ENCODE measurements around the gene ZSCAN30.
"Not testable (repeated sequence)": the region's sequence is repeated elsewhere in the genome, so short reads cannot be mapped to it uniquely, and the experiment has no call there.

ZSCAN30 gene

DNA sequence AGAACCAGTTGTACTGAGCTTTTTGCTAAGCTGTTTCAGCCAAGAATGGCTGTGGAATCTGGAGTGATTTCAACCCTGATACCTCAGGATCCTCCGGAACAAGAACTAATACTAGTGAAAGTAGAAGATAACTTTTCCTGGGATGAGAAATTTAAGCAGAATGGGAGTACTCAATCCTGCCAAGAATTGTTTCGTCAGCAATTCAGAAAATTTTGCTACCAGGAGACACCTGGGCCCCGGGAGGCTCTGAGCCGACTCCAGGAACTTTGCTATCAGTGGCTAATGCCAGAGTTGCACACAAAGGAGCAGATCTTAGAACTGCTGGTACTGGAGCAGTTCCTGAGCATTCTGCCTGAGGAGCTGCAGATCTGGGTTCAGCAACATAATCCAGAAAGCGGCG, 47.6 kb downstream of the ZSCAN30 start:
- no peak overlapping the region for H3K4me3 ChIP-seq (ENCODE audit: low read length)
- no peak for DNase-seq (ENCODE audit: low read depth, low spot score)

DNA sequence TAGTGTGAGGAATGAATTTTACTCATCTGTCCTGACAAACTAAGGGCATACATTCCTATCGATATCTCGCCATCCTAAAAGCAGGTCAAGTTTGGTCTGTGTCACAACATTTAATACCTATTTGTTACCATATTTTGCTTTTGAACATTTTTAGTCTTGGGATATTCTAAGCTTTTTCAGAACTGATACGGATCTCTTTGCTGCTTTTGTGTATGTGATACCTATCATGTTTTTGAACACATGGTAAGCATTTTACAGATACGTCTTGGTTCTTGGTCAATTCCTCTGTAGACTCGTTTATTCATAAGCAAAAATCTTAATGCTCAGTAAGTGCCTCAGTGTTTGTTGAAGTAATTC, 48.6 kb downstream of the ZSCAN30 start:
- DNase-seq (ENCODE audit: low read depth, low spot score) = peak; percentile 7
- H3K4me3 ChIP-seq (ENCODE audit: low read length) = peak overlapping the region; percentile 83

DNA sequence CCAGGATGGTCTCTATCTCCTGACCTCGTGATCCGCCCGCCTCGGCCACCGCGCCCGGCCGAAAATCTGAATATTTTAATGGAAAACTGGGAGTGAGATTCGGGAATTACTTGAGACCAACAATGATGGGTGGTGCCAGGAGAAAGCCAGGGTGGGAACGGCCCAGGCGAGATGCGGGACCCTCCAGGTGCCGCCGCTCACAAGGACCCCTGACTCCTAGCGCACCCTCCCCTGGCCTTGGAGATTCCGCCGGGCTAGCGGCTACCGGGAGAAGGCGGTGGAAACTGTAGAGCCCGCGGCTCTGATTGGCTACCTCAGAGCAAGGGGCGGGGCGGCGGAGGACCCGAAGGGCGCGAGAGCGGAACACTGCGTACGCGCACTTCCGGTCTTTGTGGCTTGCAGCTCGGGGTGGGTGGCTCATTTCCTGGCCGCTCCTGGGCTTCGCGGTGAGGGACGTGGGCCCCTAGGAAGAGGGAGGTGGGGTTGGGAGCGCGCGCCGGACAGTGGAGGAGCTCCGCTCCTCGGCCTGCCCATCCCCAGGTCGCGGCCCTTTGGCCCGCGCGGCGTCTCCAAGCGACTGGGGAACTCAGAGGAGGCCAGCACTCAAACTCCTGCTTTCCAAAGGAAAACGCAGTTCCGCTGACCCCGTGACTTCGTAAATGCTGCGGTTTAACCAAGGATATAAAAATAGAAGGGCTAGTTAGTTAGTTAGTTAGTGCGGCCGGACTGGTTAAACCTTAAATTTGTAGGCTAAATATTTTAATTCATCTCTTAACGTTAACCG, 49.2 kb downstream of the ZSCAN30 start, which contains the start of gene ZNF397:
ZNF397 (plus strand) TSS at position 371 of the 784 bp plus-strand sequence. CDS start 1,437 bp downstream, outside the sequence.
- H3K4me3 ChIP-seq (ENCODE audit: low read length) = peak within 1 kb of the TSS; percentile 83
- DNase-seq (ENCODE audit: low read depth, low spot score) = peak; percentile 90

DNA sequence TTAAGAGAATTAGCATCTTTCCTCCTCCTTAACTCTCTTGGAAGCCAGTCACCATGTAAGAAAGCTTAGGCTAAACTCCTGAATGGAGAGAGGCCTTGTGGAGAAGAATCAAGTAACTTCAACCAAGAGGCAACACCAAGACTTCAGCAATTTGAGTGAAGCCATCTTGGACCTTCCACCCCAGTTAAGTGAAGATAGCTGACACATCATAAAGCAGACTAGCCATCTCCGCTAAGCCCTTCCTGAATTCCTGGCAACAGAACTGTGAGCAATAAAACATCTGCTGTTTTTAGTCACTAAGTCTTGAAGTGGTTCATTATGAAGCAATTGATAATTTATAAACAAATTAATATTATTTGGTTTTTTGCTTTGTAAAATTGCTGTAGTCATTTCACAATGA, 50.7 kb downstream of the ZSCAN30 start:
- DNase-seq (ENCODE audit: low read depth, low spot score) = no peak
- H3K4me3 ChIP-seq (ENCODE audit: low read length) = no peak overlapping the region

DNA sequence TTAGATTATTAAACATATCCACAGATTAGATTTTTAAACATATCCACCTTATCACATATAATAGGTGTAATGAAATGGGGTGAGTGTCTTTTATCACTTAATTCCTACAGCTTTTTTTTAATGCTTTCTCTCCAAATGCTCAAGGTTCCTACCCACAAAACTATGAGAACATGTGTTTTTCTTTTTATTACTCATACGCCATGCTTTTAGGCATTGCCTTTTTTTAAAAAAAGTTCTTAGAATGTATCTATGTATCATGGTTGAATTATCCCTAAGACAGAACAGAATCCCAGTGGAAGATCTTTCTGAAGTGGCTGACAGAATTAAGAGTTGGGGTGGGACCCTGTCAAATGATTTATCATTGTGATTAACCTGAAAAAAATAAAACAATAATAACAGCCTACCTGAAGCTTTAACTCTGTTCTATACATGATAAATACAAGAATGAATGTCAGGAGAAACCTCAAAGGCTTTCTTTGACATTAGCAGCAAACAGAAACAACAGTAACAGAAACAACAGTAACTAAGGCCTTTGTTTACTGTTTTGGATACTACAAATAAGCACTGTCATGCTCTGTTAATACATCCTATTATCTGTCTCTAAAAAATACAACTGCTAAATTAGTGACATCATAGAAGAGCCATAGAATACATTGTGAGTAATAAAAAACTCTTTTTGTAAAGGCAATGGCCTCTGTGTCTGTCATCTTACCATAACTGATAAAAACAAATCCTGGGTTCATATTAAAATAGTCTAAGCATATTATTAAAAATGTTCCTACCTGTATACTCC, 53.3 kb downstream of the ZSCAN30 start:
- no peak for DNase-seq (ENCODE audit: low read depth, low spot score)
- no peak overlapping the region for H3K4me3 ChIP-seq (ENCODE audit: low read length)

DNA sequence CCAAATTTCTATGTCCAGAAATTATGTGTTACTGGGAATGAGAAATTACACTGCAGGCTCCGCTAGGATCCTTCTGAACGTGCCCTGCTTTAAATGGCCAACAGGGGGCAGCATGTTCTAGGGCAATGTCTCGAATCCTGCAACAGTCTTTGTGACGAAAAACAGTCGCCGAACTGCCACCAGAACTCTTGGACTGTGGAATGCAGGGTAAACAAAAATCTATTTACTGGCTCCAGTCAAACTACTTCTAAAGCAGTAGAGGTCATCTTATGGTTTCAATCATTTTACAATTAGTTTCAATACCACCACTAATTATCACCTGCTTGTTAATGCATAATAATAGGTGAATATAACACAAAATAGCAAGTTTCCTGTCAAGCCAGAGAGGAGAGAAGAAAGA, 59.0 kb downstream of the ZSCAN30 start:
- peak; percentile 73 for DNase-seq (ENCODE audit: low read depth, low spot score)
- H3K4me3 ChIP-seq (ENCODE audit: low read length) = peak overlapping the region; percentile 43

DNA sequence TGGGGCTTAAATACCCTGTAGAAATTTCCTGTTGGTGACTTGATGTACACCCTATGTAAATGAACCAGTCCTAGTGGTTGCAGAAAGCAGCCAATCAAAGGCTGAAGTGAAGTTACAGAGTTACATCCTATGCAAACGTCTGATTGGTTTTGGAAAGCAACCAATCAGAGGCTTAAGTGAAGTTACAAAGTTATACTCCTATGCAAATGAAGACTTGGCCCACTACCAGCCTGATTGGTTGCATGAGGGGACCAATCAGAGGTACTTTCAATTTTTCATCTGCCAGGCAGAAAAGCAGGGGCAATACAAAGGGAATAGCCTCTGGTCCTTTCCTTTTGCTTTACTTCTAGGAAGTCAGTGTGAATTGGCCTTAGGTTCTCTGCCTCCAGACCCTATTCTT, 62.8 kb downstream of the ZSCAN30 start:
- H3K4me3 ChIP-seq (ENCODE audit: low read length) = no peak overlapping the region
- peak; percentile 22 for DNase-seq (ENCODE audit: low read depth, low spot score)

DNA sequence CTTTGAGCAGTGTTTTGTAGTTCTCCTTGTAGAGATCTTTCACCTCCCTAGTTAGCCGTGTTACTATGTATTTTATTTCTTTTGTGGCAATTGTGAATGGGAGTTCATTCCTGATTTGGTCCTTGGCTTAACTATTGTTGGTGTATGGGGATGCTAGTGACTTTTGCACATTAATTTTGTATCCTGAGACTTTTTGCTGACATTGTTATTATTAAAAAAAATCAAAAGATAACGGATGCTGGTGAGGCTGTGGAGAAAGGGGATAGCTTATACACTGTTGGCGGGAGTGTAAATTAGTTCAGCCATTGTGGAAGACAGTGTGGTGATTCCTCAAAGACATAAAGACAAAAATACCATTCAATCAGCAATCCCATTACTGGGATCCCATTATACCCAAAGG, 66.2 kb downstream of the ZSCAN30 start:
- DNase-seq (ENCODE audit: low read depth, low spot score) = no peak
- no peak overlapping the region for H3K4me3 ChIP-seq (ENCODE audit: low read length)

DNA sequence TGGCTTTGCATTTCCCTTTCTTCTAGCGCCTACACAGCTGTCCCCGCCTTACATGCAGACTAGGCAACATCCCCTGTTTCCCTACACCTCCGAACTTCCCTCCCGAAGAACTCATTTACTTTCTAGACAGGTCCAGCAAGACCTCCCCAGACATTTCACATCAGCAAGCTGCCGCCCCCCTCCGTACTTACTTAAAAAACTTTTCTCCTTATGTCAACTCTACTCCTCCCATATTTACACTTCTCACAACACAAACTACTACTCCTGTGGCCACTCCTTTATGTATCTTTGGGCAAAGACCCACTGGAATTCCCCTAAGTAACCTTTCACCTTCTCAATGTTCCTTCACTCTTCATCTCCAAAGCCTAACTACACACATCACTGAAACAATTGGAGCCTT, 69.6 kb downstream of the ZSCAN30 start:
- no peak overlapping the region for H3K4me3 ChIP-seq (ENCODE audit: low read length)
- no peak for DNase-seq (ENCODE audit: low read depth, low spot score)

DNA sequence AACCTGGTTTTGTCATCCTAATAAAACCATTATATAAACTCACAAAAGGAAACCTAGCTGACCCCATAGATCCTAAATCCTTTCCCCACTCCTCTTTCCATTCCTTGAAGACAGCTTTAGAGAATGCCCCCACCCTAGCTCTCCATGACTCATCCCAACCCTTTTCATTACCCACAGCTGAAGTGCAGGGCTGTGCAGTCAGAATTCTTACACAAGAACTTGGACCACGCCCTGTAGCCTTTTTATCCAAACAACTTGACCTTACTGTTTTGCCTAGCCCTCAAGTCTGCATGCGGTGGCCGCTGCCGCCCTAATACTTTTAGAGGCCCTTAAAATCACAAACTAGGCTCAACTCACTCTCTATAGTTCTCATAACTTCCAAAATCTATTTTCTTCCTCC, 70.7 kb downstream of the ZSCAN30 start:
- DNase-seq (ENCODE audit: low read depth, low spot score); H3K4me3 ChIP-seq (ENCODE audit: low read length): not testable (repeated sequence)

DNA sequence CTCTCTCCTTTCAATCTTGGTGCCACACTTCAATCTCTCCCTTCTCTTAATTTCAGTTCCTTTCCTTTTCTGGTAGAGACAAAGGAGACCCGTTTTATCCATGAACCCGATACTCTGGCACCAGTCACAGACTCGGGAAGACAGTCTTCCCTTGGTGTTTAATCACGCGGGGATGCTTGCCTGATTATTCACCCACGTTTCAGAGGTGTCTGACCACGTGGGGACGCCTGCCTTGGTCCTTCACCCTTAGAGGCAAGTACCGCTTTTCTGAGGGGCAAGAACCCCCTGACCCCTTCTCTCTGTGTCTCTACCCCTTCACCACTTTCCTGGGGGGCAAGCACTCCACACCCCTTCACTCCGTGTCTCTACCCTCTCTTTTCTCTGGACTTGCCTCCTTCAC, 73.4 kb downstream of the ZSCAN30 start:
- DNase-seq (ENCODE audit: low read depth, low spot score); H3K4me3 ChIP-seq (ENCODE audit: low read length): not testable (repeated sequence)

DNA sequence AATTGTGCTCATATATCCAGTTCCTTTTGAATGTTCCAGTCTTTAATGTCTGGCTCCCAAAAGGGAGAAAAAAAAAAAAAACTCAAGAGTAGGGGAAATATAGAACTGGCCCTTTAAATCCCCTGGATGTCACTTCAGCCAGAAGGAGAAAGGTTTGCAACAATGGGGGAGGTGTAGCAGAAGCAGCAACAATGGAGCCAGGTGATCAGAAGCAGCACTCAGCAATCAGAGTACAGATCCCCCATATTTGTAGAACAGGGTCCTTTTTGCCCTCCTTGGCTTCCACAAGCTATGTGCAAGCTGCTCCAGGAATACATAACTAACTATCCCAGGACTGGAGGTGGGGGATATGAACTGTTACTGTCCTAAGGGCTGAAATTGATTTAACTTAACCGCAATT, 75.0 kb downstream of the ZSCAN30 start:
- H3K4me3 ChIP-seq (ENCODE audit: low read length) = no peak overlapping the region

DNA sequence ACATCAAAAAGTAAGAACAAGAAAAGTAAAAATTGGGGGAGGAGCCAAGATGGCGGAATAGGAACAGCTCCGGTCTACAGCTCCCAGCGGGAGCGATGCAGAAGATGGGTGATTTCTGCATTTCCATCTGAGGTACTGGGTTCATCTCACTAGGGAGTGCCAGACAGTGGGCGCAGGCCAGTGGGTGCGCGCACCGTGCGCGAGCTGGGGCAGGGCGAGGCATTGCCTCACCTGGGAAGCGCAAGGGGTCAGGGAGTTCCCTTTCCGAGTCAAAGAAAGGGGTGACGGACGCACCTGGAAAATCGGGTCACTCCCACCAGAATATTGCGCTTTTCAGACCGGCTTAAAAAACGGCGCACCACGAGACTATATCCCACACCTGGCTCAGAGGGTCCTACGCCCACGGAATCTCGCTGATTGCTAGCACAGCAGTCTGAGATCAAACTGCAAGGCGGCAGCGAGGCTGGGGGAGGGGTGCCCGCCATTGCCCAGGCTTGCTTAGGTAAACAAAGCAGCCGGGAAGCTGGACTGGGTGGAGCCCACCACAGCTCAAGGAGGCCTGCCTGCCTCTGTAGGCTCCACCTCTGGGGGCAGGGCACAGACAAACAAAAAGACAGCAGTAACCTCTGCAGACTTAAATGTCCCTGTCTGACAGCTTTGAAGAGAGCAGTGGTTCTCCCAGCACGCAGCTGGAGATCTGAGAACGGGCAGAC, 84.1 kb downstream of the ZSCAN30 start:
- H3K4me3 ChIP-seq (ENCODE audit: low read length); DNase-seq (ENCODE audit: low read depth, low spot score): not testable (repeated sequence)

More for the DNA sequence above, 75.0 kb downstream of the ZSCAN30 start:
- DNase-seq (ENCODE audit: low read depth, low spot score) = no peak

DNA sequence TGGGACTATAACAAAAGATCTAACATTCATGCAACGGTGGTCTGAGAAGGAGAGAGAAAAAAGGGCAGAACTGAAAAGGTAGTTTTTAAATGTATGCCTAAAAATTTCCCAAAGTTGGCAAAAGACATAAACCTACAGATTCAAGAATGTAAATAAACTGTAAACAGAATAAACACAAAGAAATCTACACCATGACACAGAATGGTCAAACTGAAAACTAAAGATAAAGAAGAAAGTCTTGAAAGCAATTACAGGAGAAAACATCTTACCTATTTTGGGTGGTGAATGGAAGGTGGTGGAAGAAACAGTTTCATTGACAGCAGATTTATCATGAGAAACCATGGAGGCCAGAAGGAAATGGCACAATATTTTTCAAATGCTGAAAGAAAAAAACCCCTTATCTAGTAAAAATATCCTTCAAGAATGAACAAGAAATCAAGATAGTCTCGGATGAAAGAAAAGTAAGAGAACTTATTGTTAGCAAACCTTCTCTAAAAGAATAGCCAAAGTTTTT, 84.8 kb downstream of the ZSCAN30 start:
- DNase-seq (ENCODE audit: low read depth, low spot score) = no peak
- no peak overlapping the region for H3K4me3 ChIP-seq (ENCODE audit: low read length)

DNA sequence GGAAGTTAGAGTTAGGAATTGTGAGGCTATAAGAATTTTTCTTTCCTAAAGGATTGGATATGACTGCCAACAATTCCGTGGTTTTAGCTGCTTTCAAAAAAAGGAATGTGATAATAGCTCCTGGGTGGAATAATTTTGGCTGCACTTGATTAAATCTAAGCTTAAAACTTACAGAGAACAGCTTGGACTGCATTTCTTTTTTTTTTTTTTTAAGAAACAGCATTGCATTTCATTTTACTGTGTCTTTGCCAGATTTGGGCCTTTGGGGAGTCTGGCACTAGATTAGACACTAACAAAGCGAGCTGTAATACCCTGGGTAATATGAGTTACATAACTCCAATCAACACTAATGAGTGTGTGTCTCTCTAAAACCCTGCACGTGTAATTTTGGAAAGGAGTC, 87.0 kb downstream of the ZSCAN30 start:
- DNase-seq (ENCODE audit: low read depth, low spot score) = no peak
- H3K4me3 ChIP-seq (ENCODE audit: low read length) = no peak overlapping the region

DNA sequence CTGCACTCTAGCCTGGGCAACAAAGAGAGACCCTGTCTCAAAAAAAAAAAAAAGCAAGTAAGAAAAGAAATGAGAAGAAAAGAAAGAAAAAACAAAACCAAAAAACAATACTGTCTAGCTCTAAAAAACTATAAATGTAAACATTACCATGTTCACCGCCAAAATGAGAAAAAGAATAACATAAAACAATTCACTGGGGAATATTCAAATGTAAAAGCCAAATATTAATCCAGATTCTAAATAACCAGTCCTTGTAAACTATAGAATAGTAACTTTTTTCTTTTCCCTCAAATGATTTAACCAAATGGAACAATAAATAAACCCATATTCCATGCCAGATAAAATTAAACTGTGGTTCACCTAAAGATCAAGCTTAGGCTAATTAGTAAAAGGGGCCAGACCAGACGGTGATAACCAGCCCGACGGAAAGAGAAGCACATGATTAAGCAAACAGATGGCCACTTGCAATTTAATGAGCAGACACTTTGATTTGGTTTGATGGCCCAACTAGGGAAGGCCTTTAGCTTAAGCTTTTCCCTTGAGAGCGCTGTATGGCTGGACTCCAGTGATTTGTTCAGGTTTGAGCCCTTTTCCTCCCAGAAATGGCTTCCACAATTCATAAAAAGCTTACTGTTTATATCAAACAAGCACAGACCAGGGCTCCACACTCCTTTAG, 88.6 kb downstream of the ZSCAN30 start:
- H3K4me3 ChIP-seq (ENCODE audit: low read length) = no peak overlapping the region
- no peak for DNase-seq (ENCODE audit: low read depth, low spot score)

Measured in Jurkat, Clone E6-1 (cell line).